22Rv1 (cell line): ENCODE data around the gene TMEM33.

ENCODE experiments used
- H3K27ac ChIP-seq: fragments of 450-650 bp; 2 replicates; pipeline ENCODE4 v1.5.1; 2017
- ZFX ChIP-seq: fragments of 450-650 bp; IDR thresholded peaks from 2 replicates; pipeline ENCODE4 v1.6.1; 2017; ENCODE audit warnings: antibody characterized with exemption, borderline replicate concordance
- TF ChIP-seq, protein P1 (sequence below): fragments of 450-650 bp; IDR thresholded peaks from 2 replicates; pipeline ENCODE4 v1.5.1; 2017; ENCODE audit warnings: mild to moderate bottlenecking

TMEM33 gene

GRCh38 chr4:41939016-41939626, 3.9 kb downstream of the TMEM33 start:
- TF ChIP-seq, protein P1, sequence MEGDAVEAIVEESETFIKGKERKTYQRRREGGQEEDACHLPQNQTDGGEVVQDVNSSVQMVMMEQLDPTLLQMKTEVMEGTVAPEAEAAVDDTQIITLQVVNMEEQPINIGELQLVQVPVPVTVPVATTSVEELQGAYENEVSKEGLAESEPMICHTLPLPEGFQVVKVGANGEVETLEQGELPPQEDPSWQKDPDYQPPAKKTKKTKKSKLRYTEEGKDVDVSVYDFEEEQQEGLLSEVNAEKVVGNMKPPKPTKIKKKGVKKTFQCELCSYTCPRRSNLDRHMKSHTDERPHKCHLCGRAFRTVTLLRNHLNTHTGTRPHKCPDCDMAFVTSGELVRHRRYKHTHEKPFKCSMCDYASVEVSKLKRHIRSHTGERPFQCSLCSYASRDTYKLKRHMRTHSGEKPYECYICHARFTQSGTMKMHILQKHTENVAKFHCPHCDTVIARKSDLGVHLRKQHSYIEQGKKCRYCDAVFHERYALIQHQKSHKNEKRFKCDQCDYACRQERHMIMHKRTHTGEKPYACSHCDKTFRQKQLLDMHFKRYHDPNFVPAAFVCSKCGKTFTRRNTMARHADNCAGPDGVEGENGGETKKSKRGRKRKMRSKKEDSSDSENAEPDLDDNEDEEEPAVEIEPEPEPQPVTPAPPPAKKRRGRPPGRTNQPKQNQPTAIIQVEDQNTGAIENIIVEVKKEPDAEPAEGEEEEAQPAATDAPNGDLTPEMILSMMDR: no peak
- TF ChIP-seq ZFX: no peak
- no peak overlapping the region for H3K27ac ChIP-seq

- TF ChIP-seq ZFX: no peak
- TF ChIP-seq, protein P1: no peak
- no peak overlapping the region for H3K27ac ChIP-seq
Observed at GRCh38 chr4:41940834-41941233, 5.6 kb downstream of the TMEM33 start.

- TF ChIP-seq, protein P1: no peak
- no peak for TF ChIP-seq ZFX
- no peak overlapping the region for H3K27ac ChIP-seq
Observed at GRCh38 chr4:41943506-41943905, 8.3 kb downstream of the TMEM33 start.

DNA sequence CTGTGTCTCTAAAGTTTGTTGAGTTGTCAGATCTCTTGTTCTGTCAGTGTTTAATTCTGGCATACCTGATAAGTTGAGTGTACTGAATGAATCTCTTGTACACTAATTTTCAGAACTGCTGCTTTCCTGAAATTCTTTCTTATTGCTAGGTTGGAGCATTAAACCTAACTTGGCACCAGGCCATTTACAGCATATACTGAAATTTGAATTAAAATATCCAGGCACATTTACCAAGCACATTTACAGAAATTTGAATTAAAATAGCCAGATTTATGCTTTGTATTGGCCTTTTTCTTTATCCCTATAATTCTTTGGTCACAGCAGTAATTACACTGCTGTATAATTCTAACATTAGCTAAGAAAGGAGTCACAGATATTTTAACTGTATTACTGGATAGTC, 8.9 kb downstream of the TMEM33 start:
- no peak for TF ChIP-seq ZFX
- TF ChIP-seq, protein P1: no peak
- no peak overlapping the region for H3K27ac ChIP-seq

GRCh38 chr4:41949531-41949930, 14.3 kb downstream of the TMEM33 start:
- TF ChIP-seq, protein P1: no peak
- TF ChIP-seq ZFX: no peak
- H3K27ac ChIP-seq: no peak overlapping the region

DNA sequence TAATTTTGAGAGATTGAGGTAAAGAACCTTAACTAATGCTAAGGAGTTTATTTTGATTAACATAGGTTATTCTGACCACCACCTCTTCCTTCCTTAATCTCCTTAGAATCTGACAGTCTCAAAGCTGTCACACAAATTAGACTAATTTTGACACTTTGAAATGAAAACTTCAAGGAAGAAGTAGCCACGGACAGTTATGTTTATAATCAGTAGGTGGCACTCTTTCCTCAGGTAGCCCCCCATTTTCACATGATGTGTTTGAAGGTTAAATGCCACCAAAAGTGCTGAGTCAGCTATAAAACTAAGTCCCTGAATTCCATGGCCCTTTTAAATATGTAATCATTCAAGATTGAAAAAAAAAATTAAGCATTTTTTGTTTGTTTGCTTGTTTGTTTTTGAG, 22.4 kb downstream of the TMEM33 start:
- TF ChIP-seq, protein P1: peak; percentile 62
- no peak for TF ChIP-seq ZFX
- H3K27ac ChIP-seq: no peak overlapping the region

DNA sequence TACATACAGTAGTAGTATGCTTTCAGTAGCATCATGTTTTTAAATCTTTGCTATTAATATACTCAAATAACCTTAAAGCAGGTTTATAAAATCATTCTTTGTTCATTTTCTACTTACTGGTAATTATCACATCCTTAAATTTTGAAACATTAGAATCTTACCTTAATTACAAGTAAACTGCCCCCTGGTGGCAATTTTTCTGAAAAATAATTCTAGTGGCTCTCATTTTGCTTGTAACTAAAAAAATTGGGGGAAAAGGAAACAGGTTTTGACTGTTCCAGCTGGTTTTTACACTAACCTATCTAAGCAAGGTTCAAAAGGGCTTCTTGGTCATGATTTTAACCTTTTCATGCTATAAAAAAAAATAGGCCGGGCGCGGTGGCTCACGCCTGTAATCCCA, 27.9 kb downstream of the TMEM33 start:
- H3K27ac ChIP-seq: no peak overlapping the region
- TF ChIP-seq ZFX: no peak
- TF ChIP-seq, protein P1: peak; percentile 61
